C4-2B (cell line): ENCODE data around the gene WNT1.

Source experiments
- ZFX ChIP-seq: fragments of 450-650 bp; IDR thresholded peaks from 2 replicates; pipeline ENCODE4 v1.6.1; 2017
- TF ChIP-seq, protein P1 (sequence below): fragments of 450-650 bp; conservative IDR thresholded peaks from 2 replicates; pipeline ENCODE4 v1.5.1; 2017; ENCODE audit warnings: mild to moderate bottlenecking

GRCh38 chr12:48991247-48992050 lies 13.3 kb downstream of the WNT1 start:
- TF ChIP-seq, protein P1, sequence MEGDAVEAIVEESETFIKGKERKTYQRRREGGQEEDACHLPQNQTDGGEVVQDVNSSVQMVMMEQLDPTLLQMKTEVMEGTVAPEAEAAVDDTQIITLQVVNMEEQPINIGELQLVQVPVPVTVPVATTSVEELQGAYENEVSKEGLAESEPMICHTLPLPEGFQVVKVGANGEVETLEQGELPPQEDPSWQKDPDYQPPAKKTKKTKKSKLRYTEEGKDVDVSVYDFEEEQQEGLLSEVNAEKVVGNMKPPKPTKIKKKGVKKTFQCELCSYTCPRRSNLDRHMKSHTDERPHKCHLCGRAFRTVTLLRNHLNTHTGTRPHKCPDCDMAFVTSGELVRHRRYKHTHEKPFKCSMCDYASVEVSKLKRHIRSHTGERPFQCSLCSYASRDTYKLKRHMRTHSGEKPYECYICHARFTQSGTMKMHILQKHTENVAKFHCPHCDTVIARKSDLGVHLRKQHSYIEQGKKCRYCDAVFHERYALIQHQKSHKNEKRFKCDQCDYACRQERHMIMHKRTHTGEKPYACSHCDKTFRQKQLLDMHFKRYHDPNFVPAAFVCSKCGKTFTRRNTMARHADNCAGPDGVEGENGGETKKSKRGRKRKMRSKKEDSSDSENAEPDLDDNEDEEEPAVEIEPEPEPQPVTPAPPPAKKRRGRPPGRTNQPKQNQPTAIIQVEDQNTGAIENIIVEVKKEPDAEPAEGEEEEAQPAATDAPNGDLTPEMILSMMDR: no peak
- no peak for TF ChIP-seq ZFX
